ENCODE measurements around the gene GEMIN5. TPM values are rescaled to one million over a fixed set of nuclear protein-coding genes. Genes with fewer than 3 reads are reported as not detected.

The GEMIN5 gene
- total and polyA plus RNA-seq, 12 donors: 4.1 to 18.5 (median 15.6) TPM

- TF ChIP-seq, protein P1, sequence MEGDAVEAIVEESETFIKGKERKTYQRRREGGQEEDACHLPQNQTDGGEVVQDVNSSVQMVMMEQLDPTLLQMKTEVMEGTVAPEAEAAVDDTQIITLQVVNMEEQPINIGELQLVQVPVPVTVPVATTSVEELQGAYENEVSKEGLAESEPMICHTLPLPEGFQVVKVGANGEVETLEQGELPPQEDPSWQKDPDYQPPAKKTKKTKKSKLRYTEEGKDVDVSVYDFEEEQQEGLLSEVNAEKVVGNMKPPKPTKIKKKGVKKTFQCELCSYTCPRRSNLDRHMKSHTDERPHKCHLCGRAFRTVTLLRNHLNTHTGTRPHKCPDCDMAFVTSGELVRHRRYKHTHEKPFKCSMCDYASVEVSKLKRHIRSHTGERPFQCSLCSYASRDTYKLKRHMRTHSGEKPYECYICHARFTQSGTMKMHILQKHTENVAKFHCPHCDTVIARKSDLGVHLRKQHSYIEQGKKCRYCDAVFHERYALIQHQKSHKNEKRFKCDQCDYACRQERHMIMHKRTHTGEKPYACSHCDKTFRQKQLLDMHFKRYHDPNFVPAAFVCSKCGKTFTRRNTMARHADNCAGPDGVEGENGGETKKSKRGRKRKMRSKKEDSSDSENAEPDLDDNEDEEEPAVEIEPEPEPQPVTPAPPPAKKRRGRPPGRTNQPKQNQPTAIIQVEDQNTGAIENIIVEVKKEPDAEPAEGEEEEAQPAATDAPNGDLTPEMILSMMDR (IDR thresholded peaks at IDR 0.05): no peak
- Histone ChIP-seq H3K36me3 (peaks cover 3 to 100% (median 80%) of the 10 kb centered on the region in 9 donors), H3K4me1 (no peaks in the 10 kb centered on the region), H3K4me3 (no peak overlapping the region), H3K27me3 (no peaks in the 10 kb centered on the region), H3K9me3 (peaks cover 0 to 1% (median 0%) of the 10 kb centered on the region in 11 donors), H3K27ac (no peak overlapping the region)
- intact Hi-C loops (cut with DNase I): loop anchor here in 1 of 10 donors (5.0 kb wide), 1 partner anchor 1886 kb away; no protein-coding TSS in a partner anchor
- WGBS, 2 donors: 85 to 89% methylated on average over 5 of the region's 5 CpGs
- ATAC-seq (no peak), DNase-seq (no peak)
These were observed 44.6 kb downstream of the GEMIN5 start for GRCh38 chr5:154893381-154893780.

GRCh38 chr5:154892369-154892771 is 45.6 kb downstream of the GEMIN5 start:
- no peak overlapping the region for H3K4me3 ChIP-seq
- peak in 1 of 2 donors; percentile 16 for DNase-seq
- H3K36me3 ChIP-seq: peaks cover 3 to 100% (median 79%) of the 10 kb centered on the region in 9 donors
- TF ChIP-seq, protein P1 (IDR thresholded peaks at IDR 0.05): no peak
- no peaks in the 10 kb centered on the region for H3K4me1 ChIP-seq
- WGBS, 2 donors: 74 to 81% methylated on average over 13 of the region's 13 CpGs
- H3K27ac ChIP-seq: no peak overlapping the region
- ATAC-seq: peak in 4 of 8 donors; percentile 44 to 85 (median 52)
- no peaks in the 10 kb centered on the region for H3K27me3 ChIP-seq
- H3K9me3 ChIP-seq: peaks cover 0 to 11% (median 0%) of the 10 kb centered on the region in 11 donors
- intact Hi-C loops (cut with DNase I): loop anchor here in 1 of 10 donors (5.0 kb wide), 1 partner anchor 1885 kb away; no protein-coding TSS in a partner anchor

DNA sequence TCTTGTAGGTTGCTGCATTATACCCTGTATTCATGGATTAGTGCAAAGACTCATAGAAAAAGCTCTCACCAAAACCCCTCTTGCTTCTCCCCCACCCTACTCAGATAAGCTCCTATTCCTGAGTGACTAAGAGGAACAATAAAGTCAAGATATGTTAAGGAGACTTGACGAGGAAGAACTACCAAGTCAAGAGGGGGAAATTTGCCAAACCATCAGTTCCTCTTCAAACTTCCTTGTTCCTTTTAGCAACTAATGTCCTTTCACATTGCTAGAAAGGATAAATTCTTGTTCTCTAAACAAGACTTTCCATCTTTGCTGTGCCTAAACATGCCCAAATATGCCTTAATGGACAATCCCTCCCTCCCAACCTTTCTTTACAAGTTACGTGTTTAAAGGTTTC is 52.6 kb downstream of the GEMIN5 start:
- Histone ChIP-seq H3K27me3 (no peaks in the 10 kb centered on the region), H3K9me3 (peaks cover 0 to 45% (median 25%) of the 10 kb centered on the region in 11 donors), H3K4me3 (no peak overlapping the region), H3K36me3 (peaks cover 0 to 65% (median 46%) of the 10 kb centered on the region in 9 donors), H3K27ac (no peak overlapping the region), H3K4me1 (peaks cover 0 to 20% (median 7%) of the 10 kb centered on the region in 9 donors)
- DNase-seq: no peak
- 94% methylated on average over 2 of the region's 2 CpGs for WGBS, 2 donors
- no peak for ATAC-seq
- intact Hi-C loops (cut with DNase I): no loop called here
- TF ChIP-seq, protein P1 (IDR thresholded peaks at IDR 0.05): no peak

GRCh38 chr5:154884424-154884823 is 53.6 kb downstream of the GEMIN5 start:
- peaks cover 0 to 55% (median 36%) of the 10 kb centered on the region in 9 donors for H3K36me3 ChIP-seq
- intact Hi-C loops (cut with DNase I): no loop called here
- ATAC-seq: no peak
- no peak overlapping the region for H3K4me3 ChIP-seq
- TF ChIP-seq, protein P1 (IDR thresholded peaks at IDR 0.05): no peak
- no peak overlapping the region for H3K27ac ChIP-seq
- H3K9me3 ChIP-seq: peaks cover 0 to 53% (median 25%) of the 10 kb centered on the region in 11 donors
- peaks cover 0 to 20% (median 7%) of the 10 kb centered on the region in 9 donors for H3K4me1 ChIP-seq
- 85 to 91% methylated on average over 8 of the region's 8 CpGs for WGBS, 2 donors
- no peaks in the 10 kb centered on the region for H3K27me3 ChIP-seq
- no peak for DNase-seq

Data from heart right ventricle (tissue), 16 donors.